HG03558 (cell line): Measurements from ENCODE around the gene SYTL3.

Experiments
- ATAC-seq: cut with Tn5 transposase; IDR thresholded peaks from one replicate; pipeline ENCODE4 v1.9.1; 2021; ENCODE audit warnings: moderate number of reproducible peaks; ENCODE audit not compliant: unreplicated experiment; ENCODE audit errors: extremely low read depth

Gene SYTL3

GRCh38 chr6:158714706-158715105, 64.9 kb downstream of the SYTL3 start:
- ATAC-seq: no peak

DNA sequence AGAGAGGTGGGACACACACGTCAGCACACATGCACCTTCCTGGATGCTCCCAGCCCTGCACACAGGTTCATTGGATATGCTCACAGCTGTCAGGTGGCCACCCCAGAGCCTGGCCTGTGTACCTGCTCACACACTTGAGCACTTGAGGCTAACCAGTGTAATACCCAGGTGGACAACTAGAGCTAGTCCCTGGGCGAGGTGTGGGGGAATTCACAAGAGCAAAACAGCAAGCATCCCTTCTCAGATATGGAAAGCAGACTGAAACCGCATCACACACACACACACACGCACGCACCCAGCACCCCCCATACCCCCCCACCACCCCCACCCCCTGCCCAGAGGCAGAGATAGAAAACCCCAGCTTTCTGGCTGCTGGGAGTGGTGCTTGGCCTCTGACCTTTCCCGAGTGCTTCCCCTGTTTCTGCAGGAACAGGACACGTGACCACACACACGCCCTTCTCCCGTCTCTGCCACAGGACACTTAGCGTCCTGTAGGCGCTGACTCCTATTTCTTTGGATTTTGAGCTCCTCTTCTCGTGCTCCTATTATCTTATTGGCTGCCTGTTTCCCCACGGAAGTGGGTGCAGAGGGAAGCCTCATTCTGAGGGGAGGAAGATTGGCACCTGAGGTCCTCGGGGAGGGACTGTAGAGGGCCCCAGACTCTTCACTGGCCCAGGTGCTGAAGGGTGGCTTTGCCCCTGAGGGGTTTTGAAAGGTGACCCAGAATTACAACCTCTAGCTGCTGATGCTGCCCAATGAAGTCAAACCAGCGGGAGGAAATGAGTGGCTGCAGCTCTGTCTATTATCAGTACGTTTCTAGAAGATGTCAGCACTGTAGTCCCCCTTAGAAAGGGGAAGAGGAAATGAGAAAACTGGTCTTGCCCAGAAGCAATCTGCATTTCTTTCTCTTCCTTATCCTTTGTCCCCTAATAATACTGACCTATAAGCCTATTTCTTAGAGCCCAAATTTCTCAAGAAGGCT, 65.8 kb downstream of the SYTL3 start:
- no peak for ATAC-seq

DNA sequence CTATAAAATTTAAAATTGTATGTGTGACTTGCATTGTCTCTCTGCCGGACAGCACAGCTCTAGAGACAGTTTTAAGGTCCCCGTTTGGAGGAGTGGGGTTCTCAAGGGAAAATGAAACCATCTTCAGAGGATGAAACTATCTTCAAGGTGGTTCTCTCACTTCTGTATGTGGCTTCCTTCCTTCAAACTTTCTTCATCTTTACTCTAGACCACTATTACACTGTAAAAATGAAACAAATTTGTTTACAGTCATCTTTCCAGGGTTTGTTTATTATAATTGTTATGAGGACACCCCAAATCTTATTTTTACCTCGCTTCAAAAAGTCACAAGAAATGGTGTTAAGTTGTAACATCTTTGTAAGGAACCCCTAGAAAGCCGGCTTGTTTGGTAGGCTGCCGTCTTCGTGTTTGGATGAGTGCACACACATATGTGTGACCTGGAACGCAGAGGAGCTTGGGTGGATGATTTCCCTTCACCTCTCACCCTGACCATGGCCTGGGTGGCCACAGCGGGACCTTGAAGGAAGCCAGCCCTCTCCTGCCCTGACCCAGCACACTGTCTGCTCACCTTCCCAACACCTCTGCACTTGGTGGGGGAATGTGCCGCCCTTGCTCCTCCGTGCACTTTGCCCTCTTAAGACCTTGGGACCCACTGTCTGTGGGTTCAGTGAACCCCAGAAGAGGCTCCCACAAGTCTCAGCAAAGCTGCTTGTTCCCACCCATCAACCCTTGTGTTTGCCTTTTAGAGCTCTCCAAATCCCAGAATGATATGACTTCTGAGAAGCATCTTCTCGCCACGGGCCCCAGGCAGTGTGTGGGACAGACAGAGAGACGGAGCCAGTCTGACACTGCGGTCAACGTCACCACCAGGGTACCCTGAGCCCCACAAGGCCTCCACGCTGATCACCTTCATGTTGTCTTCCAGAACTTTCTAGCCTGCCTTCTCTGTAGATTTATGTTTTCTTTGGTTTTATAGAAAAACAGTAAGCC, 67.8 kb downstream of the SYTL3 start:
- ATAC-seq: peak; percentile 51

GRCh38 chr6:158718461-158719046, 68.7 kb downstream of the SYTL3 start:
- ATAC-seq: no peak

DNA sequence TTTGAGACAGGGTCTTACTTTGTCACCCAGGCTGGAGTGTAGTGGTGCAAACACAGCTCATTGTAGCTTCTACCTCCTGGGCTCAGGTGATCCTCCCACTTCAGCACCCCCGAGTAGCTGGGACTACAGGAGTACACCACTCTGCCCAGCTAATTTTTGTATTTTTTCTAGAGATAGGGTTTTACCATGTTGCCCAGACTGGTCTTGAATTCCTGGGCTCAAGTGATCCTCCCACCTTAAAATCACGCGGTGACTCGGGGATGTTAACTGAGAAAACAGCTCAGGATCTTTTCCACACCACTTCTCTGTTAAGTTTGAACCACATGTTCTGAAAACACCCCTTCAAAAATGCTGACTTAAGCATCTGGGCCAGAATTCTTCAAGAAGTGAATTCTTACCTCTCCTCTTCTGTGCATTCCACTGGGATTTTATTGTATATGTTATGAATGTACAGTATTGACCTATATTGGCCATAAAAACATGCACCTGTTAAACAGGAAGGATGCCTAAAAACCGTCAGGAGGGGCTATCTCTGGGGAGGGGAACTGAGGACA, 72.4 kb downstream of the SYTL3 start:
- ATAC-seq: no peak

GRCh38 chr6:158725704-158726103, 75.8 kb downstream of the SYTL3 start:
- ATAC-seq: no peak

- ATAC-seq: no peak
These were observed 80.2 kb downstream of the SYTL3 start for GRCh38 chr6:158729906-158730540.

DNA sequence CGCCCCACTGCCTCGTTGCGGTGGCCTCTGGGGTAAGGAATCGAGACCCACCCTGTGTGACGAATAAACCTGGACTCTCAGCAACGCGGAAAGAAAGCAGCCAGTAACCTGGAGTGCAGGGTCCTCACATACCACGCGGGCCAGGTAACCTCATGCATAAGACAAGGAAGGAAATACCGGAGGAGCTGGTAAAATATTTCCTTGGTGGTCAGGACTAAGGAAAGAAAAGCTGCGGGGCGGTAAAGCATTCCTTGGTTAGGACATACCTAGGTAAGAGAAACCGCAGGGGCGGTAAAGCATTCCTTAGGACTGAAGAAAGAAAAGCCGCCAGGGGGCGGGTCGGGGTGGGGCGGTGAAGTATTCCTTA, 80.7 kb downstream of the SYTL3 start:
- no peak for ATAC-seq

DNA sequence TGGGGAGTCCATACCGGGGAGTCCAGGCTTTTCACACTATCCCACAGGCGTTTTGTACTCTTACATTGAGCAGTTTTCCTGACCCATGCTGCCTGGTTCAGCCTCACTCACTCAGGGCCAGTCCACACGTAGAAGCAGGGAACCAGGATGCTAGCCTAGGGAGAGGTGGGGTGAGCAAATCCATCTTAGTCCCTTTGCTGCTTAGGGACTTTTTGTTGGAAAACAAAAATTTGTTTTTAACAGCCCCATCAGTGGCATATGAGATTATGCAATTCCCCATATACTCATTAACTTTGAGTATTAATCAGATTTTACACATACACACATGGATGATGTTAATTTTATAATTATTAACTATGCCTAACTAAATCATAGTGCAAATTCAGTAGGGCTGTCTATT, 85.2 kb downstream of the SYTL3 start:
- ATAC-seq: no peak

GRCh38 chr6:158737082-158737709, 87.3 kb downstream of the SYTL3 start:
- no peak for ATAC-seq

- no peak for ATAC-seq
These were observed 88.1 kb downstream of the SYTL3 start for GRCh38 chr6:158737710-158738615.

DNA sequence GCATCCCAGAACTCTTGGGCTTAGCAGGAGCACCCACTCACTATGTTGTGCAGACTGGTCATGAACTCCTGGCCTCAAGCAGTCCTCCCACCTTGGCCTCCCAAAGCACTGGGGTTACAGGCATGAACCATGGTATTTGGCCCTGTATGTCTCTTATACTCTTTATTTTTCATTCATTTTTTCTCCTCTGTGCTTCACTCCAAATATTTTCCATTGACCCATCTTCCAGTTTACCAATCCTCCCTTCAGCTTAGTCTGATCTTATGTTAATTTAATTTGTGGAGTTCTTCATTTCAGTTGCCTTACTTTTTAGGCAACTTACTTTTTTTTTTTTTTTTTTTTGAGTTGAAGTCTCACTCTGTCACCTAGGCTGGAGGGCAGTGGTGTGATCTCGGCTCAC, 89.8 kb downstream of the SYTL3 start:
- no peak for ATAC-seq

GRCh38 chr6:158743033-158743651, 93.3 kb downstream of the SYTL3 start:
- ATAC-seq: no peak

- no peak for ATAC-seq
These were observed 95.2 kb downstream of the SYTL3 start for GRCh38 chr6:158744986-158745430.

DNA sequence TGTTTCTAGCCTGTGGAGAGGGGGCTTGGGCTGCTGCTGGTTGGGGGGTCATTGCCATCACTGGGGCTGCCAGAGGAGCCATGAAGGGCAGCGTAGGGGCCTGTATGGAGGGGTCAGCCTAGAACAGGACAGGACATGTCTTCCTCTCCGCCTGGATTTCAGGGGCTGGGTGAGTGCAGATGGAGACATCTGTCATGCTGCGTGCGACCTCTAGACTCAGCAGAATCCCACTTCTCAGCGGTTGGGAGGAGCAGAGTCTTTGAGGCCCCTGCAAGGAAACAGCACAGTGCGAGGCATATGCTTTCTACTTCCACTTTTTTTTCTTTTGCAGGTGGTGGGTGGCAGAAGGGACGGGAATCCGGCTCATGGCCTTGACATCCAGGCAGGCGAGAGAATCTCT, 101.4 kb downstream of the SYTL3 start:
- ATAC-seq: no peak

- no peak for ATAC-seq
These were observed 102.1 kb downstream of the SYTL3 start for GRCh38 chr6:158751921-158752320.

- no peak for ATAC-seq
These were observed 102.8 kb downstream of the SYTL3 start for GRCh38 chr6:158752613-158753012.

- no peak for ATAC-seq
These were observed 104.0 kb downstream of the SYTL3 start for GRCh38 chr6:158753811-158754210.
